ENCODE measurements around the gene ZNF324. TPM values are rescaled to one million over a fixed set of nuclear protein-coding genes. Genes with fewer than 3 reads are reported as not detected.
A peak's percentile ranks its signal among the peaks of the same experiment; 100 is the strongest.

Gene ZNF324
- total RNA-seq, 1 donor from 2014 or later = 14.7 TPM

- no peak for DNase-seq
- intact Hi-C loops (cut with micrococcal nuclease) = loop anchor here (5.0 kb wide), 1 partner anchor 600 kb away; the partner anchor contains the start of gene ZNF417
- Mint-ChIP-seq H3K4me1 (peaks cover 43% of the 10 kb centered on the region), H3K9me3 (no peaks in the 10 kb centered on the region), H3K27ac (peak overlapping the region; percentile 25), H3K36me3 (ENCODE audit: low read depth) (peaks cover 30% of the 10 kb centered on the region), H3K4me3 (peak overlapping the region; percentile 93), H3K27me3 (no peaks in the 10 kb centered on the region)
These were observed 50.3 kb downstream of the ZNF324 start for GRCh38 chr19:58516964-58517833.

GRCh38 chr19:58518256-58519086 is 51.6 kb downstream of the ZNF324 start:
- H3K4me3 Mint-ChIP-seq = peak overlapping the region; percentile 93
- intact Hi-C loops (cut with micrococcal nuclease) = loop anchor here (1.0 to 5.0 kb wide), 9 partner anchors 26 to 601 kb away; partner anchors contain the start of genes MZF1, RPS5, TRIM28 and ZNF274
- no peaks in the 10 kb centered on the region for H3K27me3 Mint-ChIP-seq
- H3K9me3 Mint-ChIP-seq = no peaks in the 10 kb centered on the region
- peak; percentile 71 for DNase-seq
- peak overlapping the region; percentile 97 for H3K27ac Mint-ChIP-seq
- peaks cover 42% of the 10 kb centered on the region for H3K4me1 Mint-ChIP-seq
- peaks cover 30% of the 10 kb centered on the region for H3K36me3 Mint-ChIP-seq (ENCODE audit: low read depth)

- intact Hi-C loops (cut with micrococcal nuclease) = loop anchor here (1.0 to 5.0 kb wide), 9 partner anchors 25 to 602 kb away; partner anchors contain the start of genes MZF1, RPS5, TRIM28 and ZNF274
- H3K4me1 Mint-ChIP-seq = peaks cover 40% of the 10 kb centered on the region
- no peaks in the 10 kb centered on the region for H3K9me3 Mint-ChIP-seq
- H3K4me3 Mint-ChIP-seq = peak overlapping the region; percentile 93
- no peaks in the 10 kb centered on the region for H3K27me3 Mint-ChIP-seq
- H3K36me3 Mint-ChIP-seq (ENCODE audit: low read depth) = peaks cover 29% of the 10 kb centered on the region
- peak; percentile 85 for DNase-seq
- H3K27ac Mint-ChIP-seq = peak overlapping the region; percentile 97
These were observed 52.1 kb downstream of the ZNF324 start for GRCh38 chr19:58519087-58519354.

- Mint-ChIP-seq H3K9me3 (no peaks in the 10 kb centered on the region), H3K36me3 (ENCODE audit: low read depth) (peaks cover 25% of the 10 kb centered on the region), H3K27me3 (no peaks in the 10 kb centered on the region), H3K4me3 (peak within 1 kb of the TSS; percentile 93), H3K4me1 (peaks cover 37% of the 10 kb centered on the region), H3K27ac (peak within 1 kb of the TSS; percentile 97)
- intact Hi-C loops (cut with micrococcal nuclease) = loop anchor here (1.0 to 5.0 kb wide), 9 partner anchors 25 to 602 kb away; partner anchors contain the start of genes MZF1, RPS5, TRIM28 and ZNF274
- DNase-seq = peak; percentile 97
These were observed 52.7 kb downstream of the ZNF324 start, which contains the start of gene ZBTB45 for GRCh38 chr19:58519355-58520256. ZBTB45 (minus strand) TSS chr19:58519810; CDS start chr19:58517673, 2,137 bp downstream.

GRCh38 chr19:58520257-58520599 is 53.3 kb downstream of the ZNF324 start:
- intact Hi-C loops (cut with micrococcal nuclease) = no loop called here
- Mint-ChIP-seq H3K4me3 (peak overlapping the region; percentile 93), H3K36me3 (ENCODE audit: low read depth) (peaks cover 23% of the 10 kb centered on the region), H3K27me3 (no peaks in the 10 kb centered on the region), H3K9me3 (no peaks in the 10 kb centered on the region), H3K27ac (peak overlapping the region; percentile 97), H3K4me1 (peaks cover 34% of the 10 kb centered on the region)
- no peak for DNase-seq

- peak overlapping the region; percentile 9 for H3K4me3 Mint-ChIP-seq
- no peaks in the 10 kb centered on the region for H3K27me3 Mint-ChIP-seq
- no peaks in the 10 kb centered on the region for H3K9me3 Mint-ChIP-seq
- DNase-seq = no peak
- H3K36me3 Mint-ChIP-seq (ENCODE audit: low read depth) = peaks cover 13% of the 10 kb centered on the region
- intact Hi-C loops (cut with micrococcal nuclease) = no loop called here
- H3K27ac Mint-ChIP-seq = no peak overlapping the region
- H3K4me1 Mint-ChIP-seq = peaks cover 25% of the 10 kb centered on the region
These were observed 54.8 kb downstream of the ZNF324 start for GRCh38 chr19:58521651-58522050.

- H3K9me3 Mint-ChIP-seq = no peaks in the 10 kb centered on the region
- intact Hi-C loops (cut with micrococcal nuclease) = no loop called here
- no peak for DNase-seq
- no peak overlapping the region for H3K27ac Mint-ChIP-seq
- H3K4me1 Mint-ChIP-seq = peaks cover 23% of the 10 kb centered on the region
- H3K27me3 Mint-ChIP-seq = no peaks in the 10 kb centered on the region
- H3K4me3 Mint-ChIP-seq = no peak overlapping the region
- peaks cover 11% of the 10 kb centered on the region for H3K36me3 Mint-ChIP-seq (ENCODE audit: low read depth)
These were observed 55.8 kb downstream of the ZNF324 start for GRCh38 chr19:58522709-58523108.

Other genes starting within 250 kb of the ZNF324 start
- gene ZNF544, start 238.2 kb upstream of the ZNF324 start, total RNA-seq = 52.9 and 55.5 TPM in 2 replicates
- 4.8 and 5.1 TPM in 2 replicates for gene ZNF8, start 188.1 kb upstream of the ZNF324 start, total RNA-seq
- 75.2 and 80.7 TPM in 2 replicates for gene ERVK3-1, start 161.7 kb upstream of the ZNF324 start, total RNA-seq
- 4.2 and 4.6 TPM in 2 replicates for gene ZSCAN22, start 140.1 kb upstream of the ZNF324 start, total RNA-seq
- gene A1BG, start 113.6 kb upstream of the ZNF324 start, total RNA-seq = 7.6 and 7.7 TPM in 2 replicates
- 0.79 and 1.1 TPM in 2 replicates for gene ZNF497, start 104.3 kb upstream of the ZNF324 start, total RNA-seq
- gene ZNF837, start 86.0 kb upstream of the ZNF324 start, total RNA-seq = 0.89 and 1.1 TPM in 2 replicates
- 1,286 and 1,288 TPM in 2 replicates for gene RPS5, start 79.8 kb upstream of the ZNF324 start, total RNA-seq
- gene RNF225, start 71.4 kb upstream of the ZNF324 start, total RNA-seq = 0.54 and 1.1 TPM in 2 replicates
- gene ZNF584, start 58.4 kb upstream of the ZNF324 start, total RNA-seq = 17.4 and 17.7 TPM in 2 replicates
- gene ZNF132, start 26.9 kb upstream of the ZNF324 start, total RNA-seq = 3.6 and 3.8 TPM in 2 replicates
- 14.4 and 15.2 TPM in 2 replicates for gene ZNF324B, start 15.5 kb upstream of the ZNF324 start, total RNA-seq
- 6.3 and 6.8 TPM in 2 replicates for gene ZNF446, start 9.3 kb downstream of the ZNF324 start, total RNA-seq
- gene SLC27A5, start 44.9 kb downstream of the ZNF324 start, total RNA-seq = 24.6 and 27.0 TPM in 2 replicates
- 16.8 and 17.5 TPM in 2 replicates for gene ZBTB45, start 52.7 kb downstream of the ZNF324 start, total RNA-seq
- gene TRIM28, start 77.0 kb downstream of the ZNF324 start, total RNA-seq = 689 and 698 TPM in 2 replicates
- gene CHMP2A, start 88.0 kb downstream of the ZNF324 start, total RNA-seq = 108 and 114 TPM in 2 replicates
- gene UBE2M, start 91.5 kb downstream of the ZNF324 start, total RNA-seq = 161 and 175 TPM in 2 replicates
- 21.6 and 23.7 TPM in 2 replicates for gene MZF1, start 106.3 kb downstream of the ZNF324 start, total RNA-seq